K562 (cell line): ENCODE data around the gene ELF5. TPM values are rescaled to one million over a fixed set of nuclear protein-coding genes. Genes with fewer than 3 reads are reported as not detected.
A peak's percentile ranks its signal among the peaks of the same experiment; 100 is the strongest.

Source experiments
- ATAC-seq: fragments of 200-7000 bp; cut with Tn5 transposase; 3 replicates; pipeline ENCODE4 v1.9.1; 2020; ENCODE audit warnings: moderate library complexity
- BruUV-seq: library from RNA; stranded (reverse); fragments of 400-500 nt; replicated peaks from 2 replicates; lab custom pipeline; 2021; lab: Mats Ljungman, UMichigan
- CTCF ChIA-PET: fragments of 300-600 bp; formaldehyde crosslinking; extraction: SDS; loops from one replicate; lab custom pipeline; 2021; ENCODE audit warnings: low intra/inter-chr PET ratio; lab: Yijun Ruan, JAX
- POLR2A ChIA-PET: fragments of 300-600, 350-650 bp; sonication (Branson Sonifier 250); formaldehyde crosslinking; extraction: SDS; loops from one replicate; lab custom pipeline; 2021; ENCODE audit warnings: antibody characterized with exemption, inconsistent platforms; lab: Yijun Ruan, JAX
- DNase-seq, 4 experiments: peaks; one replicate each; pipeline versions ENCODE4 v3.0.0 to v3.0.0-alpha.2; 2011 to 2018; ENCODE audit warnings: low spot score in 3 of 4, mixed read lengths in 3 of 4; ENCODE audit errors: extremely low read depth in 1 of 4
- FAIRE-seq: peaks from 2 replicates; lab custom pipeline; 2011; peaks lifted over from hg19 to GRCh38; lab: Jason Lieb, UNC
- H2AFZ ChIP-seq: 2 replicates; pipeline ENCODE4 v1.6.0; 2011; ENCODE audit warnings: low read depth, low read length, control low read depth, inconsistent platforms
- H3K27ac ChIP-seq: fragments of 200-600 bp; 3 replicates; pipeline ENCODE4 v1.8.0; 2011; ENCODE audit warnings: low read depth, mild to moderate bottlenecking, control low read depth, inconsistent platforms, low read length, moderate library complexity, mixed read lengths; ENCODE audit errors: extremely low read depth
- H3K27me3 ChIP-seq, 2 experiments: fragments of 300-600 bp in 1 of 2; 2 replicates in 1 of 2; 3 replicates in 1 of 2; pipeline versions ENCODE4 v1.6.0 to v1.8.0; 2011; ENCODE audit warnings: inconsistent platforms in 2 of 2, low read length in 2 of 2, mild to moderate bottlenecking in 1 of 2, mixed read lengths in 1 of 2, moderate library complexity in 1 of 2; ENCODE audit not compliant: control insufficient read depth in 2 of 2, insufficient read depth in 2 of 2
- H3K36me3 ChIP-seq: fragments of 300-600 bp; 3 replicates; pipeline ENCODE4 v1.8.0; 2011; ENCODE audit warnings: mild to moderate bottlenecking, low read length, inconsistent platforms; ENCODE audit not compliant: control insufficient read depth, insufficient read depth
- H3K4me1 ChIP-seq, 2 experiments: fragments of 200-600 bp in 1 of 2; replicated peaks in 1 of 2; 2 replicates in 1 of 2; 3 replicates in 1 of 2; pipeline versions ENCODE4 v1.5.1 to v1.8.0; 2011; ENCODE audit warnings: inconsistent platforms in 2 of 2, low read length in 2 of 2, mild to moderate bottlenecking in 1 of 2, mixed read lengths in 1 of 2, moderate library complexity in 1 of 2; ENCODE audit not compliant: control insufficient read depth in 2 of 2, insufficient read depth in 2 of 2
- H3K4me2 ChIP-seq: 2 replicates; pipeline ENCODE4 v1.6.1; 2011; ENCODE audit warnings: low read length, control low read depth, inconsistent platforms, mixed read lengths; ENCODE audit not compliant: insufficient read depth
- H3K4me3 ChIP-seq: fragments of 200-600 bp; sonication (generic), shearing (Covaris generic); 2 replicates; pipeline ENCODE4 v1.5.1; 2016; ENCODE audit warnings: control low read depth, inconsistent platforms
- H3K79me2 ChIP-seq: fragments of 200-600 bp; 3 replicates; pipeline ENCODE4 v1.8.0; 2011; ENCODE audit warnings: low read length, inconsistent platforms; ENCODE audit not compliant: control insufficient read depth, insufficient read depth
- H3K9ac ChIP-seq, 2 experiments: 2 replicates each; pipeline versions ENCODE4 v1.6.0 to v1.6.1; 2011; ENCODE audit warnings: low read depth in 2 of 2, low read length in 2 of 2, control low read depth in 1 of 2, inconsistent platforms in 1 of 2, mild to moderate bottlenecking in 1 of 2, mixed read lengths in 1 of 2; ENCODE audit not compliant: insufficient read depth in 1 of 2
- H3K9me1 ChIP-seq: one replicate; pipeline ENCODE4 v1.6.0; 2011; ENCODE audit warnings: inconsistent platforms, mild to moderate bottlenecking, low read length, moderate library complexity; ENCODE audit not compliant: control insufficient read depth, insufficient read depth
- H3K9me3 ChIP-seq: replicated peaks from 2 replicates; pipeline ENCODE4 v1.5.1; 2011; ENCODE audit warnings: low read depth, low read length, inconsistent platforms; ENCODE audit not compliant: control insufficient read depth, insufficient read depth
- H4K20me1 ChIP-seq: replicated peaks from 2 replicates; pipeline ENCODE4 v1.6.1; 2011; ENCODE audit warnings: low read length, inconsistent platforms, mixed read lengths; ENCODE audit not compliant: control insufficient read depth, insufficient read depth
- CEBPG ChIP-seq, 3 experiments: fragments of 200-800 bp in 1 of 3; sonication (Bioruptor generic) in 1 of 3; sonication (generic) in 1 of 3; formaldehyde crosslinking in 1 of 3; IDR thresholded peaks in 2 of 3; conservative IDR thresholded peaks in 1 of 3; 2 replicates each; pipeline versions ENCODE4 v1.6.1 to v1.8.0; 2016 to 2022; ENCODE audit warnings: missing compliant biosample characterization in 2 of 3, missing genetic modification characterization in 2 of 3, mild to moderate bottlenecking in 1 of 3, missing genetic modification reagents in 1 of 3
- CREB1 ChIP-seq, 2 experiments: sonication (generic) in 1 of 2; formaldehyde crosslinking in 1 of 2; IDR thresholded peaks; 2 replicates each; pipeline versions ENCODE4 v1.6.1 to v1.8.0; 2012 to 2022; ENCODE audit warnings: inconsistent platforms in 1 of 2, mild to moderate bottlenecking in 1 of 2, missing genetic modification reagents in 1 of 2, moderate library complexity in 1 of 2
- DMBX1 ChIP-seq: fragments of 250-450 bp; sonication (Bioruptor Pico); IDR thresholded peaks from 2 replicates; pipeline ENCODE4 v1.8.0; 2022; ENCODE audit warnings: inconsistent platforms, mild to moderate bottlenecking, moderate library complexity, borderline replicate concordance
- NR2C2 ChIP-seq, 2 experiments: fragments of 200-800 bp in 1 of 2; sonication (Bioruptor generic) in 1 of 2; sonication (generic) in 1 of 2; formaldehyde crosslinking in 1 of 2; IDR thresholded peaks; 2 replicates each; pipeline versions ENCODE4 v1.6.1 to v1.8.0; 2016 to 2022; ENCODE audit warnings: mild to moderate bottlenecking in 1 of 2, missing compliant biosample characterization in 1 of 2, missing genetic modification characterization in 1 of 2, missing genetic modification reagents in 1 of 2
- STAG1 ChIP-seq: sonication (generic); formaldehyde crosslinking; IDR thresholded peaks from 2 replicates; pipeline ENCODE4 v1.5.0; 2020; ENCODE audit warnings: missing genetic modification reagents, borderline replicate concordance
- TEAD2 ChIP-seq: fragments of 450-650 bp; IDR thresholded peaks from 2 replicates; pipeline ENCODE4 v1.6.1; 2016; ENCODE audit warnings: missing genetic modification characterization, control low read depth, missing compliant biosample characterization
- ZKSCAN3 ChIP-seq: fragments of 250-450 bp; sonication (Bioruptor Pico); IDR thresholded peaks from 2 replicates; pipeline ENCODE4 v1.4.0; 2020
- ZSCAN32 ChIP-seq: fragments of 450-650 bp; formaldehyde crosslinking; IDR thresholded peaks from 2 replicates; pipeline ENCODE4 v1.4.0; 2020; ENCODE audit warnings: mild to moderate bottlenecking, moderate library complexity
- WGBS: fragments of 100-300 bp; shearing (Covaris generic); methylation state at CpG from one replicate; pipeline ENCODE4 v1.1.6; 2016; ENCODE audit warnings: low coverage, mixed read lengths; ENCODE audit not compliant: insufficient coverage; ENCODE audit errors: missing lambda C conversion rate; 5-methylcytosine and 5-hydroxymethylcytosine counted together
- in situ Hi-C: fragments of 300-500 bp; cut with MboI; formaldehyde crosslinking; loops from 4 replicates; pipeline ENCODE4 v1.15.0; 2018; ENCODE audit warnings: inconsistent platforms, mixed read lengths
- intact Hi-C: fragments of 100-400 bp; cut with micrococcal nuclease; formaldehyde crosslinking; loops from 2 replicates; pipeline ENCODE4 v1.14.2; 2022
- polyA plus RNA-seq, 8 experiments: library from polyadenylated mRNA; depleted of rRNA in 4 of 8; stranded (reverse) in 5 of 8; unstranded in 3 of 8; fragments of >200 nt; fragmentation: Nextera tagmentation in 2 of 8; fragmentation: Illumina TruSeq in 1 of 8; extraction: Ambion mirVana in 2 of 8; extraction: Trizol in 1 of 8; gene quantifications; 2 replicates each; pipeline versions ENCODE4 v1.2.1 to v1.2.3, GENCODE V29; 2011 to 2014; ENCODE audit warnings: inconsistent platforms in 1 of 8, missing spikeins in 1 of 8
- total RNA-seq, 7 experiments: library from RNA; depleted of rRNA in 6 of 7; stranded (reverse); fragments of >200 nt in 6 of 7; fragmentation: Illumina TruSeq in 2 of 7; extraction: Trizol in 2 of 7; gene quantifications; 2 replicates each; pipeline versions ENCODE4 v1.2.1 to v1.2.3, GENCODE V29; 2011 to 2021; ENCODE audit warnings: low replicate concordance in 1 of 7
- TF ChIP-seq, protein P1 (sequence below): fragments of 450-650 bp; IDR thresholded peaks from 2 replicates; pipeline ENCODE4 v1.6.1; 2016; ENCODE audit warnings: low read depth

ELF5 gene
- total and polyA plus RNA-seq, 9 of the 15 experiments (the other 6 are each of a cell fraction or from before 2014, with no cell fraction given): not detected

DNA sequence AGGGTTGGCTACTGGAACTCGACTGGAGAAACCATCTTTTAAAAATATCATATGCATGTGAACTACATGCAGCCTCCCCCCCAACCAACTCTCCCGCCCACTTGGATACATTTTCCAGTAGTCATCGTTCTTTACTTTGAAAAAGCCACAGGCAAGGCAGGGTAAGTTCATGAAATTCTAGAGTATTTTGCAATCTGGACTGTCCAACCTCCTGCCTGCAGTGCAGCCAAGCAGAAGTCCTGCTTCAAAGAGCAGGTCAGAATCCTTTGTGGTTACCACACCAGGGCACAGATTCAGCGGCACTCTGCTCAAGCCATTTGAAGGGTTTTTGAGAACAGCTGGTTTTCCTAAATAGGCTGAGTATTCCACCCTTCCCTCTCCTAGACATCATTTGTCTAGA is 12.1 kb downstream of the ELF5 start:
- intact Hi-C loops: no loop called here
- no peak overlapping the region for H2AFZ ChIP-seq
- peaks cover 3 to 8% of the 10 kb centered on the region in 2 experiments; a peak in 3 of 5 replicates for H3K27me3 ChIP-seq
- no peak for DNase-seq
- H3K79me2 ChIP-seq: no peaks in the 10 kb centered on the region
- no peak for ATAC-seq
- no peak overlapping the region for H3K4me2 ChIP-seq
- 14% methylated on average over 4 of the region's 4 CpGs for WGBS
- H3K27ac ChIP-seq: no peak overlapping the region
- CTCF ChIA-PET: no interaction called here
- H3K4me3 ChIP-seq: no peak overlapping the region
- TF ChIP-seq DMBX1 (CRISPR knock-in tag): no peak
- no peak for TF ChIP-seq CREB1 (IDR thresholded peaks at IDR 0.05)
- no peak for TF ChIP-seq CREB1 (CRISPR knock-in tag; IDR thresholded peaks at IDR 0.05)
- no peak for TF ChIP-seq TEAD2 (tag)
- no peak for TF ChIP-seq ZKSCAN3 (CRISPR knock-in tag)
- TF ChIP-seq STAG1 (CRISPR knock-in tag): no peak
- TF ChIP-seq NR2C2 (CRISPR knock-in tag; IDR thresholded peaks at IDR 0.05): no peak
- TF ChIP-seq NR2C2 (tag; IDR thresholded peaks at IDR 0.05): peak; percentile 39; the same call in 1 of the 2 replicates
- no peak for TF ChIP-seq ZSCAN32 (CRISPR knock-in tag)
- TF ChIP-seq, protein P1, sequence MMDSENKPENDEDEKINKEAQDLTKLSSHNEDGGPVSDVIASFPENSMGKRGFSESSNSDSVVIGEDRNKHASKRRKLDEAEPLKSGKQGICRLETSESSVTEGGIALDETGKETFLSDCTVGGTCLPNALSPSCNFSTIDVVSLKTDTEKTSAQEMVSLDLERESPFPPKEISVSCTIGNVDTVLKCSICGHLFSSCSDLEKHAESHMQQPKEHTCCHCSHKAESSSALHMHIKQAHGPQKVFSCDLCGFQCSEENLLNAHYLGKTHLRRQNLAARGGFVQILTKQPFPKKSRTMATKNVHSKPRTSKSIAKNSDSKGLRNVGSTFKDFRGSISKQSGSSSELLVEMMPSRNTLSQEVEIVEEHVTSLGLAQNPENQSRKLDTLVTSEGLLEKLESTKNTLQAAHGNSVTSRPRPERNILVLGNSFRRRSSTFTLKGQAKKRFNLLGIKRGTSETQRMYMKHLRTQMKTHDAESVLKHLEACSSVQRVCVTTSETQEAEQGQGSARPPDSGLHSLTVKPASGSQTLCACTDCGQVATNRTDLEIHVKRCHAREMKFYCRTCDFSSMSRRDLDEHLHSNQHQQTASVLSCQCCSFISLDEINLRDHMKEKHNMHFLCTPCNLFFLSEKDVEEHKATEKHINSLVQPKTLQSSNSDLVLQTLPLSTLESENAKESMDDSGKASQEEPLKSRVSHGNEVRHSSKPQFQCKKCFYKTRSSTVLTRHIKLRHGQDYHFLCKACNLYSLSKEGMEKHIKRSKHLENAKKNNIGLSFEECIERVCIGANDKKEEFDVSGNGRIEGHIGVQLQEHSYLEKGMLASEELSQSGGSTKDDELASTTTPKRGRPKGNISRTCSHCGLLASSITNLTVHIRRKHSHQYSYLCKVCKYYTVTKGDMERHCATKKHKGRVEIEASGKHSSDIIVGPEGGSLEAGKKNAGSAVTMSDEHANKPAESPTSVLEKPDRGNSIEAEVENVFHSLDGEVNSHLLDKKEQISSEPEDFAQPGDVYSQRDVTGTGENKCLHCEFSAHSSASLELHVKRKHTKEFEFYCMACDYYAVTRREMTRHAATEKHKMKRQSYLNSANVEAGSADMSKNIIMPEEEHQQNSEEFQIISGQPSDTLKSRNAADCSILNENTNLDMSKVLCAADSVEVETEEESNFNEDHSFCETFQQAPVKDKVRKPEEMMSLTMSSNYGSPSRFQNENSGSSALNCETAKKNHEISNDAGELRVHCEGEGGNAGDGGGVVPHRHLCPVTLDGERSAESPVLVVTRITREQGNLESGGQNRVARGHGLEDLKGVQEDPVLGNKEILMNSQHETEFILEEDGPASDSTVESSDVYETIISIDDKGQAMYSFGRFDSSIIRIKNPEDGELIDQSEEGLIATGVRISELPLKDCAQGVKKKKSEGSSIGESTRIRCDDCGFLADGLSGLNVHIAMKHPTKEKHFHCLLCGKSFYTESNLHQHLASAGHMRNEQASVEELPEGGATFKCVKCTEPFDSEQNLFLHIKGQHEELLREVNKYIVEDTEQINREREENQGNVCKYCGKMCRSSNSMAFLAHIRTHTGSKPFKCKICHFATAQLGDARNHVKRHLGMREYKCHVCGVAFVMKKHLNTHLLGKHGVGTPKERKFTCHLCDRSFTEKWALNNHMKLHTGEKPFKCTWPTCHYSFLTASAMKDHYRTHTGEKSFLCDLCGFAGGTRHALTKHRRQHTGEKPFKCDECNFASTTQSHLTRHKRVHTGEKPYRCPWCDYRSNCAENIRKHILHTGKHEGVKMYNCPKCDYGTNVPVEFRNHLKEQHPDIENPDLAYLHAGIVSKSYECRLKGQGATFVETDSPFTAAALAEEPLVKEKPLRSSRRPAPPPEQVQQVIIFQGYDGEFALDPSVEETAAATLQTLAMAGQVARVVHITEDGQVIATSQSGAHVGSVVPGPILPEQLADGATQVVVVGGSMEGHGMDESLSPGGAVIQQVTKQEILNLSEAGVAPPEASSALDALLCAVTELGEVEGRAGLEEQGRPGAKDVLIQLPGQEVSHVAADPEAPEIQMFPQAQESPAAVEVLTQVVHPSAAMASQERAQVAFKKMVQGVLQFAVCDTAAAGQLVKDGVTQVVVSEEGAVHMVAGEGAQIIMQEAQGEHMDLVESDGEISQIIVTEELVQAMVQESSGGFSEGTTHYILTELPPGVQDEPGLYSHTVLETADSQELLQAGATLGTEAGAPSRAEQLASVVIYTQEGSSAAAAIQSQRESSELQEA: no peak
- TF ChIP-seq CEBPG (CRISPR knock-in tag; IDR thresholded peaks at IDR 0.05): no peak
- TF ChIP-seq CEBPG (tag; conservative IDR thresholded peaks at IDR 0.05 in 1 of 2, IDR thresholded peaks at IDR 0.05 in 1 of 2): peak in 1 of 2 experiments; percentile 76; a peak in 2 of 4 replicates
- H3K9me3 ChIP-seq: no peaks in the 10 kb centered on the region
- H3K4me1 ChIP-seq: no peaks in the 10 kb centered on the region; a peak in 1 of 5 replicates
- BruUV-seq: no TSS peak
- no peak for FAIRE-seq
- H4K20me1 ChIP-seq: no peaks in the 10 kb centered on the region
- H3K9ac ChIP-seq: no peak overlapping the region
- in situ Hi-C loops: no loop called here
- POLR2A ChIA-PET: interaction anchor here (0.6 to 1.2 kb wide), 3 partner anchors 10 to 327 kb away, joined by 3 to 5 read pairs (median 3); no protein-coding TSS in a partner anchor
- H3K9me1 ChIP-seq: no peaks in the 10 kb centered on the region
- no peaks in the 10 kb centered on the region for H3K36me3 ChIP-seq
